Measurements from ENCODE around the gene LRMDA.

DNA sequence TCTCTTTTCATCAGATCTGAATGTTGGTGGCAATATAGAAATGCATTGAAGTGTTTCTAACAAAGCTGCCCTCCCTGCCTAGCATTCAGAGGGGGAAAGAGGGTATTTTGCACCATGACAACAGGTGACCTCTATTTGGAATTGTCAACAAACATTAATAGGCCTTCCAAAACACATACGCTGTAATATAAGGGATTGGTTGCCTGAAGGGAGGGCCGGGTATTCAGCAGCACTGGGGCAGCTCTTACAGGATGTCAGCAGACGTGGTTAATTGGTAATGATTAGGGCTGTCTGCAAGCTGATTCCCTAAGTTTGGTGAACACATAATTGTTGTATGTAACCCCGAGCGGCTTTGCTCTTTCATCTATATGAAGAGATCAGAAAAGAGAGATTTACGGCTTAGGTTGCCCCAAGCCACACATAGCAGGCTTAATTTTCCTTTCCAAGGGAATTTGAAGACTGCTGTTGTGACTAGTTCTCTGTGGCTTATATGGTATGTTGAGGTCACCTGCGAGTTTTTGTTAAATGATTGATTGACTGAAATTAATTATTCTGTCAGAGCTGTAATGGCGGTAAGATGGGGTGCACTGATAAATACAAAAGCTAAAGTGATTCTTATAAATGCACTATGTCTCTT is 759.3 kb downstream of the LRMDA start:
- no peak for TF ChIP-seq EP300 (IDR thresholded peaks at IDR 0.05)
- TF ChIP-seq, protein P1, sequence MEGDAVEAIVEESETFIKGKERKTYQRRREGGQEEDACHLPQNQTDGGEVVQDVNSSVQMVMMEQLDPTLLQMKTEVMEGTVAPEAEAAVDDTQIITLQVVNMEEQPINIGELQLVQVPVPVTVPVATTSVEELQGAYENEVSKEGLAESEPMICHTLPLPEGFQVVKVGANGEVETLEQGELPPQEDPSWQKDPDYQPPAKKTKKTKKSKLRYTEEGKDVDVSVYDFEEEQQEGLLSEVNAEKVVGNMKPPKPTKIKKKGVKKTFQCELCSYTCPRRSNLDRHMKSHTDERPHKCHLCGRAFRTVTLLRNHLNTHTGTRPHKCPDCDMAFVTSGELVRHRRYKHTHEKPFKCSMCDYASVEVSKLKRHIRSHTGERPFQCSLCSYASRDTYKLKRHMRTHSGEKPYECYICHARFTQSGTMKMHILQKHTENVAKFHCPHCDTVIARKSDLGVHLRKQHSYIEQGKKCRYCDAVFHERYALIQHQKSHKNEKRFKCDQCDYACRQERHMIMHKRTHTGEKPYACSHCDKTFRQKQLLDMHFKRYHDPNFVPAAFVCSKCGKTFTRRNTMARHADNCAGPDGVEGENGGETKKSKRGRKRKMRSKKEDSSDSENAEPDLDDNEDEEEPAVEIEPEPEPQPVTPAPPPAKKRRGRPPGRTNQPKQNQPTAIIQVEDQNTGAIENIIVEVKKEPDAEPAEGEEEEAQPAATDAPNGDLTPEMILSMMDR (IDR thresholded peaks at IDR 0.05) = no peak
